HCT116 (cell line): ENCODE data around the gene YAP1. TPM values are rescaled to one million over a fixed set of nuclear protein-coding genes. Genes with fewer than 3 reads are reported as not detected.

Experiments used
- ATAC-seq: fragments of 200-7000 bp; cut with Tn5 transposase; 2 replicates; pipeline ENCODE4 v1.9.1; 2020; ENCODE audit warnings: mild to moderate bottlenecking, moderate library complexity
- BruUV-seq: library from RNA; stranded (reverse); fragments of 400-500 nt; replicated peaks from 2 replicates; lab custom pipeline; 2021; lab: Mats Ljungman, UMichigan
- CTCF ChIA-PET: fragments of 300-600 bp; sonication (Branson Sonifier 250); formaldehyde crosslinking; loops from one replicate; lab custom pipeline; 2021; ENCODE audit warnings: antibody characterized with exemption; lab: Charles Lee
- POLR2A ChIA-PET: fragments of 300-600, 350-600 bp; sonication (Branson Sonifier 250); formaldehyde crosslinking; loops from one replicate; lab custom pipeline; 2021; ENCODE audit warnings: antibody characterized with exemption; lab: Charles Lee
- RAD21 ChIA-PET, 2 experiments: fragments of 300-600 bp; sonication (Branson Sonifier 250); formaldehyde crosslinking; loops; one replicate each; lab custom pipeline; 2023; ENCODE audit warnings: low total read pairs in 2 of 2; ENCODE audit not compliant: uncharacterized antibody in 2 of 2, unreplicated experiment in 2 of 2, low non-redundant PET in 1 of 2; lab: Charles Lee
- DNase-seq: peaks from one replicate; pipeline ENCODE4 v3.0.0-alpha.2; 2010; ENCODE audit warnings: low read depth, low spot score
- H2AFZ ChIP-seq: fragments of 200-600 bp; shearing (Covaris generic), sonication (generic); 2 replicates; pipeline ENCODE4 v1.6.1; 2017; ENCODE audit warnings: low read depth, mixed run types, mixed read lengths, antibody characterized with exemption, low read length; ENCODE audit not compliant: poor library complexity, severe bottlenecking
- H3K27ac ChIP-seq: 2 replicates; pipeline ENCODE4 v1.5.1; 2012; ENCODE audit warnings: low read depth, low read length
- H3K27me3 ChIP-seq: fragments of 200-600 bp; sonication (generic); 2 replicates; pipeline ENCODE4 v1.6.1; 2016; ENCODE audit warnings: mixed run types, low read length, mixed read lengths; ENCODE audit not compliant: insufficient read depth
- H3K36me3 ChIP-seq, 2 experiments: fragments of 200-500 bp in 1 of 2; fragments of 200-600 bp in 1 of 2; sonication (Bioruptor generic) in 1 of 2; sonication (generic) in 1 of 2; 2 replicates each; pipeline versions ENCODE4 v1.5.1 to v1.6.1; 2014 to 2016; ENCODE audit warnings: low read length in 2 of 2, inconsistent platforms in 1 of 2, mixed read lengths in 1 of 2, mixed run types in 1 of 2; ENCODE audit not compliant: insufficient read depth in 2 of 2, control insufficient read depth in 1 of 2
- H3K4me1 ChIP-seq, 2 experiments: fragments of 200-600 bp in 1 of 2; sonication (generic) in 1 of 2; 2 replicates each; pipeline versions ENCODE4 v1.5.1 to v1.6.1; 2012 to 2017; ENCODE audit warnings: low read length in 2 of 2, inconsistent platforms in 1 of 2, mild to moderate bottlenecking in 1 of 2, mixed read lengths in 1 of 2, mixed run types in 1 of 2, moderate library complexity in 1 of 2; ENCODE audit not compliant: insufficient read depth in 2 of 2, control insufficient read depth in 1 of 2
- H3K4me2 ChIP-seq: fragments of 200-600 bp; sonication (generic); 2 replicates; pipeline ENCODE4 v1.6.1; 2017; ENCODE audit warnings: mixed run types, low read length, mixed read lengths
- H3K4me3 ChIP-seq, 2 experiments: fragments of 200-600 bp in 1 of 2; sonication (generic) in 1 of 2; replicated peaks in 1 of 2; 2 replicates each; pipeline ENCODE4 v1.5.1; 2011 to 2016; ENCODE audit warnings: low read length in 2 of 2, control low read depth in 1 of 2, low read depth in 1 of 2, mild to moderate bottlenecking in 1 of 2, mixed read lengths in 1 of 2, mixed run types in 1 of 2
- H3K79me2 ChIP-seq: fragments of 200-600 bp; sonication (generic); 2 replicates; pipeline ENCODE4 v1.6.1; 2017; ENCODE audit warnings: mild to moderate bottlenecking, mixed run types, low read length, moderate library complexity, mixed read lengths; ENCODE audit not compliant: insufficient read depth
- H3K9ac ChIP-seq: fragments of 200-600 bp; sonication (generic); 2 replicates; pipeline ENCODE4 v1.6.1; 2016; ENCODE audit warnings: low read length, mixed read lengths
- H3K9me2 ChIP-seq: fragments of 200-600 bp; sonication (generic), shearing (Covaris generic); 2 replicates; pipeline ENCODE4 v1.6.1; 2017; ENCODE audit warnings: mixed run types, mild to moderate bottlenecking, moderate library complexity; ENCODE audit not compliant: insufficient read depth
- H3K9me3 ChIP-seq, 2 experiments: fragments of 200-500 bp in 1 of 2; fragments of 200-600 bp in 1 of 2; sonication (Bioruptor generic) in 1 of 2; sonication (generic) in 1 of 2; 2 replicates each; pipeline ENCODE4 v1.6.1; 2014 to 2017; ENCODE audit warnings: low read length in 2 of 2, mixed read lengths in 2 of 2, inconsistent platforms in 1 of 2, low read depth in 1 of 2, mild to moderate bottlenecking in 1 of 2, mixed run types in 1 of 2, moderate library complexity in 1 of 2; ENCODE audit not compliant: control insufficient read depth in 1 of 2, insufficient read depth in 1 of 2
- H4K20me1 ChIP-seq: fragments of 200-600 bp; sonication (generic), shearing (Covaris generic); 2 replicates; pipeline ENCODE4 v1.6.1; 2017; ENCODE audit warnings: mixed run types, mild to moderate bottlenecking, moderate library complexity; ENCODE audit not compliant: insufficient read depth
- ATF3 ChIP-seq: IDR thresholded peaks from 2 replicates; pipeline ENCODE4 v1.6.1; 2012
- CBX3 ChIP-seq: IDR thresholded peaks from 2 replicates; pipeline ENCODE4 v1.6.1; 2012; ENCODE audit warnings: low read depth
- CEBPB ChIP-seq: IDR thresholded peaks from 2 replicates; pipeline ENCODE4 v1.6.1; 2012; ENCODE audit warnings: low read depth
- CTCF ChIP-seq, 3 experiments: fragments of 200-600 bp in 1 of 3; sonication (generic) in 1 of 3; IDR thresholded peaks in 2 of 3; conservative IDR thresholded peaks in 1 of 3; 2 replicates each; pipeline ENCODE4 v1.5.1; 2012 to 2017; ENCODE audit warnings: low read depth in 2 of 3, low read length in 2 of 3, antibody characterized with exemption in 1 of 3, borderline replicate concordance in 1 of 3, control low read depth in 1 of 3, mild to moderate bottlenecking in 1 of 3, mixed read lengths in 1 of 3, mixed run types in 1 of 3, moderate library complexity in 1 of 3; ENCODE audit not compliant: insufficient read depth in 1 of 3
- EGR1 ChIP-seq: IDR thresholded peaks from 2 replicates; pipeline ENCODE4 v1.6.1; 2012; ENCODE audit warnings: low read depth
- ELF1 ChIP-seq: IDR thresholded peaks from 2 replicates; pipeline ENCODE4 v1.6.1; 2012; ENCODE audit warnings: low read depth, borderline replicate concordance
- JUND ChIP-seq: IDR thresholded peaks from 2 replicates; pipeline ENCODE4 v1.6.1; 2012
- MAX ChIP-seq: IDR thresholded peaks from 2 replicates; pipeline ENCODE4 v1.6.1; 2012
- POLR2A ChIP-seq: IDR thresholded peaks from 2 replicates; pipeline ENCODE4 v1.7.0; 2011; ENCODE audit warnings: borderline replicate concordance; ENCODE audit not compliant: insufficient read depth, insufficient read length; ENCODE audit errors: extremely low read depth
- POLR2AphosphoS5 ChIP-seq: IDR thresholded peaks from 2 replicates; pipeline ENCODE4 v1.6.1; 2011; ENCODE audit warnings: mild to moderate bottlenecking, low read depth, low read length, moderate library complexity
- RAD21 ChIP-seq: IDR thresholded peaks from 2 replicates; pipeline ENCODE4 v1.6.1; 2012; ENCODE audit warnings: low read depth, mild to moderate bottlenecking
- SIN3A ChIP-seq: IDR thresholded peaks from 2 replicates; pipeline ENCODE4 v1.6.1; 2012; ENCODE audit warnings: low read depth
- SP1 ChIP-seq: IDR thresholded peaks from 2 replicates; pipeline ENCODE4 v1.6.1; 2012; ENCODE audit warnings: low read depth
- SRF ChIP-seq: IDR thresholded peaks from 2 replicates; pipeline ENCODE4 v1.6.1; 2012; ENCODE audit warnings: low read depth
- YY1 ChIP-seq: IDR thresholded peaks from 2 replicates; pipeline ENCODE4 v1.6.1; 2011; ENCODE audit warnings: low read length, low read depth, moderate library complexity, mild to moderate bottlenecking; ENCODE audit not compliant: insufficient replicate concordance; ENCODE audit errors: extremely low read depth
- ZBTB33 ChIP-seq: IDR thresholded peaks from 2 replicates; pipeline ENCODE4 v1.6.1; 2011; ENCODE audit warnings: mild to moderate bottlenecking, low read length, moderate library complexity; ENCODE audit not compliant: insufficient replicate concordance; ENCODE audit errors: extremely low read depth
- ZNF274 ChIP-seq: fragments of 200-500 bp; sonication (Bioruptor generic); IDR thresholded peaks from 2 replicates; pipeline ENCODE4 v1.6.1; 2014; ENCODE audit warnings: mild to moderate bottlenecking, low read depth, low read length, inconsistent platforms
- intact Hi-C: fragments of 100-400 bp; cut with micrococcal nuclease; formaldehyde crosslinking; loops from 2 replicates; pipeline ENCODE4 v1.10.0; 2022
- total RNA-seq: library from RNA; stranded (reverse); gene quantifications from one replicate; pipeline ENCODE4 v1.2.1, GENCODE V29; 2021; ENCODE audit not compliant: unreplicated experiment

YAP1 gene
- total RNA-seq, 1 experiment from 2014 or later = 88.6 TPM

- no peak for TF ChIP-seq CTCF (IDR thresholded peaks at IDR 0.05 in 2 of 3, conservative IDR thresholded peaks at IDR 0.05 in 1 of 3; ENCODE audit: borderline replicate concordance in 1 of 3, insufficient read depth in 1 of 3, low read depth in 2 of 3, low read length in 2 of 3)
- no peak for TF ChIP-seq ATF3
- TF ChIP-seq EGR1 = no peak
- TF ChIP-seq RAD21 = no peak
- no peak for TF ChIP-seq ZBTB33
Observed at GRCh38 chr11:102267609-102268008, 157.4 kb downstream of the YAP1 start (continued).

GRCh38 chr11:102268083-102268984 lies 158.1 kb downstream of the YAP1 start:
- BruUV-seq = no TSS peak
- Histone ChIP-seq H3K4me3 (peak overlapping the region; percentile 34 to 55), H4K20me1 (no peaks in the 10 kb centered on the region), H3K9me2 (no peaks in the 10 kb centered on the region), H3K9ac (peak overlapping the region; percentile 39), H3K27ac (peak overlapping the region; percentile 47), H3K4me1 (peaks cover 17 to 34% of the 10 kb centered on the region in 2 experiments), H3K36me3 (no peaks in the 10 kb centered on the region), H3K27me3 (no peaks in the 10 kb centered on the region), H2AFZ (peak overlapping the region; percentile 74), H3K9me3 (no peaks in the 10 kb centered on the region), H3K4me2 (peak overlapping the region; percentile 78), H3K79me2 (no peaks in the 10 kb centered on the region)
- ATAC-seq (peak; percentile 92), DNase-seq (peak; percentile 92)
- ChIA-PET POLR2A (interaction anchor here (0.6 to 1.8 kb wide), 2 partner anchors 12 to 91 kb away, joined by 4 to 6 read pairs; no protein-coding TSS in a partner anchor), CTCF (interaction anchor here (0.7 to 2.8 kb wide), 15 partner anchors 8 to 398 kb away, joined by 3 to 23 read pairs (median 5); no protein-coding TSS in a partner anchor), RAD21 (no interaction called here)
- TF ChIP-seq SRF = no peak
- no peak for TF ChIP-seq POLR2A
- peak; percentile 58 for TF ChIP-seq POLR2AphosphoS5
- peak; percentile 80 for TF ChIP-seq SIN3A
- TF ChIP-seq CBX3 = no peak; the same call in 1 of the 2 replicates
- TF ChIP-seq RAD21 = peak; percentile 84
- TF ChIP-seq CTCF (IDR thresholded peaks at IDR 0.05 in 2 of 3, conservative IDR thresholded peaks at IDR 0.05 in 1 of 3; ENCODE audit: borderline replicate concordance in 1 of 3, insufficient read depth in 1 of 3, low read depth in 2 of 3, low read length in 2 of 3) = peak; percentile 52 to 61 (median 53)
- TF ChIP-seq CEBPB = no peak
- no peak for TF ChIP-seq JUND
- TF ChIP-seq MAX = peak; percentile 90
- TF ChIP-seq ZNF274 = no peak
- TF ChIP-seq ELF1 = no peak
- TF ChIP-seq SP1 = 0 out of 2 replicates have a peak, but pooled peaks have one; percentile 23
- TF ChIP-seq YY1 = peak; percentile 35
- intact Hi-C loops = loop anchor here (5.0 kb wide), 2 partner anchors 156 to 256 kb away; partner anchors contain the start of gene YAP1
